Measurements from ENCODE around the gene IRF2BP1. TPM values are rescaled to one million over a fixed set of nuclear protein-coding genes. Genes with fewer than 3 reads are reported as not detected.
A peak's percentile ranks its signal among the peaks of the same experiment; 100 is the strongest.
"Not testable (repeated sequence)": the region's sequence is repeated elsewhere in the genome, so short reads cannot be mapped to it uniquely, and the experiment has no call there.

The IRF2BP1 gene
- polyA plus RNA-seq, 3 donors, result 2.0 to 3.9 (median 2.1) TPM

DNA sequence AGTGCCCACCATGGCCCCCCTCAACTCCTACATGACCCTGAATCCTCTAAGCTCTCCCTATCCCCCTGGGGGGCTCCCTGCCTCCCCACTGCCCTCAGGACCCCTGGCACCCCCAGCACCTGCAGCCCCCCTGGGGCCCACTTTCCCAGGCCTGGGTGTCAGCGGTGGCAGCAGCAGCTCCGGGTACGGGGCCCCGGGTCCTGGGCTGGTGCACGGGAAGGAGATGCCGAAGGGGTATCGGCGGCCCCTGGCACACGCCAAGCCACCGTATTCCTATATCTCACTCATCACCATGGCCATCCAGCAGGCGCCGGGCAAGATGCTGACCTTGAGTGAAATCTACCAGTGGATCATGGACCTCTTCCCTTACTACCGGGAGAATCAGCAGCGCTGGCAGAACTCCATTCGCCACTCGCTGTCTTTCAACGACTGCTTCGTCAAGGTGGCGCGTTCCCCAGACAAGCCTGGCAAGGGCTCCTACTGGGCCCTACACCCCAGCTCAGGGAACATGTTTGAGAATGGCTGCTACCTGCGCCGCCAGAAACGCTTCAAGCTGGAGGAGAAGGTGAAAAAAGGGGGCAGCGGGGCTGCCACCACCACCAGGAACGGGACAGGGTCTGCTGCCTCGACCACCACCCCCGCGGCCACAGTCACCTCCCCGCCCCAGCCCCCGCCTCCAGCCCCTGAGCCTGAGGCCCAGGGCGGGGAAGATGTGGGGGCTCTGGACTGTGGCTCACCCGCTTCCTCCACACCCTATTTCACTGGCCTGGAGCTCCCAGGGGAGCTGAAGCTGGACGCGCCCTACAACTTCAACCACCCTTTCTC lies 13.6 kb downstream of the IRF2BP1 start:
- TF ChIP-seq, protein P1, sequence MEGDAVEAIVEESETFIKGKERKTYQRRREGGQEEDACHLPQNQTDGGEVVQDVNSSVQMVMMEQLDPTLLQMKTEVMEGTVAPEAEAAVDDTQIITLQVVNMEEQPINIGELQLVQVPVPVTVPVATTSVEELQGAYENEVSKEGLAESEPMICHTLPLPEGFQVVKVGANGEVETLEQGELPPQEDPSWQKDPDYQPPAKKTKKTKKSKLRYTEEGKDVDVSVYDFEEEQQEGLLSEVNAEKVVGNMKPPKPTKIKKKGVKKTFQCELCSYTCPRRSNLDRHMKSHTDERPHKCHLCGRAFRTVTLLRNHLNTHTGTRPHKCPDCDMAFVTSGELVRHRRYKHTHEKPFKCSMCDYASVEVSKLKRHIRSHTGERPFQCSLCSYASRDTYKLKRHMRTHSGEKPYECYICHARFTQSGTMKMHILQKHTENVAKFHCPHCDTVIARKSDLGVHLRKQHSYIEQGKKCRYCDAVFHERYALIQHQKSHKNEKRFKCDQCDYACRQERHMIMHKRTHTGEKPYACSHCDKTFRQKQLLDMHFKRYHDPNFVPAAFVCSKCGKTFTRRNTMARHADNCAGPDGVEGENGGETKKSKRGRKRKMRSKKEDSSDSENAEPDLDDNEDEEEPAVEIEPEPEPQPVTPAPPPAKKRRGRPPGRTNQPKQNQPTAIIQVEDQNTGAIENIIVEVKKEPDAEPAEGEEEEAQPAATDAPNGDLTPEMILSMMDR (IDR thresholded peaks at IDR 0.05), result no peak
- H3K4me3 Mint-ChIP-seq, result no peak overlapping the region
- Histone ChIP-seq H3K4me3 (replicated peaks in 1 of 3; ENCODE audit: low read depth in 2 of 3, low read length in 3 of 3) (no peak overlapping the region), H3K9me3 (replicated peaks in 1 of 2; ENCODE audit: control insufficient read depth in 1 of 2, insufficient read depth in 1 of 2, low read length in 2 of 2) (no peaks in the 10 kb centered on the region), H3K79me2 (ENCODE audit: insufficient read depth, low read length) (no peaks in the 10 kb centered on the region), H3K4me2 (replicated peaks; ENCODE audit: extremely low read depth, low read length, poor library complexity, severe bottlenecking) (no peak overlapping the region), H3K27me3 (ENCODE audit: control insufficient read depth in 2 of 2, insufficient read depth in 2 of 2, low read length in 2 of 2) (peaks cover 17 to 29% of the 10 kb centered on the region in 2 donors), H3K27ac (ENCODE audit: low read depth in 1 of 2, low read length in 2 of 2) (no peak overlapping the region), H3K4me1 (ENCODE audit: control insufficient read depth in 1 of 2, insufficient read depth in 2 of 2, low read length in 2 of 2) (peaks cover 4 to 7% of the 10 kb centered on the region in 2 donors), H3K9ac (ENCODE audit: insufficient read depth, low read length, poor library complexity, severe bottlenecking) (no peak overlapping the region), H2AFZ (ENCODE audit: insufficient read depth, low read depth, low read length, poor library complexity, severe bottlenecking) (no peak overlapping the region), H4K20me1 (ENCODE audit: insufficient read depth, low read length) (no peaks in the 10 kb centered on the region), H3K36me3 (replicated peaks in 1 of 2; ENCODE audit: control insufficient read depth in 1 of 2, insufficient read depth in 2 of 2, low read length in 2 of 2) (no peaks in the 10 kb centered on the region)
- peaks cover 0 to 3% of the 10 kb centered on the region in 2 donors for H3K36me3 Mint-ChIP-seq
- H3K27ac Mint-ChIP-seq, result no peak overlapping the region
- 99% methylated on average over 23 of the region's 34 CpGs for WGBS (ENCODE audit: insufficient coverage)
- DNase-seq, result no peak
- H3K4me1 Mint-ChIP-seq, result peaks cover 11% of the 10 kb centered on the region
- peaks cover 34 to 54% (median 41%) of the 10 kb centered on the region in 3 donors for H3K27me3 Mint-ChIP-seq (ENCODE audit: low read depth in 3 of 3)
- intact Hi-C loops (cut with micrococcal nuclease), result no loop called here
- H3K9me3 Mint-ChIP-seq, result peaks cover 0 to 7% (median 0%) of the 10 kb centered on the region in 7 donors

DNA sequence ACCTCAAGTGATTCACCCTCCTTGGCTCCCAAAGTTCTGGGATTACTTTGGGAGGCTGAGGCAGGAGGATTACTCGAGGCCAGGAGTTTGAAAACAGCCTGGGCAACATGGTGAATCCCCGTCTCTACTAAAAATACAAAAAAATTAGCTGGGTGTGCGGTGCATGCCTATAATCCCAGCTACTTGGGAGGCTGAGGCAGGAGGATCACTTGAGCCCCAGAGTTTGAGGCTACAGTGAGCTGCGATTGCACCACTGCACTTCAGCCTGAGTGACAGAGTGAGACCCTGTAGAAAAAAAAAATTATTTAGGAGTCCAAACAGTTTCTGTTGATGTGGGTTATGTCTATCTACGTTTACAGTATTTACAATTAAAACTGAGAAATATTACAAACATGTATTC lies 15.1 kb downstream of the IRF2BP1 start:
- WGBS (ENCODE audit: insufficient coverage), result 100% methylated on average over 1 of the region's 5 CpGs
- TF ChIP-seq, protein P1 (IDR thresholded peaks at IDR 0.05), result no peak
- intact Hi-C loops (cut with micrococcal nuclease), result no loop called here

DNA sequence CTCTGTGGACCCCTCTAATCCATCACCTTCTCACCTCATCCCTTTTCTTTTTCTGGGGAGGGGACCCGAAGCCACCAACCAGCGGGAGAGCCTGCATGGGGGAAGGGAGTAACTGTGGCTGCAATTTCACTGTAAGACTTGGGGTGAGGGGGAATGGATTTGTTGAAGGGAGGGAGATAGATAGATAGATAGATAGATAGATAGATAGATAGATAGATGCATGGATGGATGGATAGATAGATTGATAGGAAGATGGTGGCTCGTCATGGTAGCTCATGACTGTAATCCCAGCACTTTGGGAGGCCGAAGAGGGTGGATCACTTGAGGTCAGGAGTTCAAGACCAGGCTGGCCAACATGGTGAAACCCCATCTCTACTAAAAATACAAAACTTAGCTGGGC lies 18.7 kb downstream of the IRF2BP1 start:
- H4K20me1 ChIP-seq (ENCODE audit: insufficient read depth, low read length); H2AFZ ChIP-seq (ENCODE audit: insufficient read depth, low read depth, low read length, poor library complexity, severe bottlenecking); H3K79me2 ChIP-seq (ENCODE audit: insufficient read depth, low read length); H3K4me3 Mint-ChIP-seq; H3K4me3 ChIP-seq (replicated peaks in 1 of 3; ENCODE audit: low read depth in 2 of 3, low read length in 3 of 3); H3K9ac ChIP-seq (ENCODE audit: insufficient read depth, low read length, poor library complexity, severe bottlenecking); H3K9me3 ChIP-seq (replicated peaks in 1 of 2; ENCODE audit: control insufficient read depth in 1 of 2, insufficient read depth in 1 of 2, low read length in 2 of 2); H3K36me3 ChIP-seq (replicated peaks in 1 of 2; ENCODE audit: control insufficient read depth in 1 of 2, insufficient read depth in 2 of 2, low read length in 2 of 2); H3K27ac ChIP-seq (ENCODE audit: low read depth in 1 of 2, low read length in 2 of 2); H3K4me2 ChIP-seq (replicated peaks; ENCODE audit: extremely low read depth, low read length, poor library complexity, severe bottlenecking); DNase-seq: not testable (repeated sequence)
- H3K4me1 ChIP-seq (ENCODE audit: control insufficient read depth in 1 of 2, insufficient read depth in 2 of 2, low read length in 2 of 2), result peaks cover 11 to 20% of the 10 kb centered on the region in 2 donors
- peaks cover 21 to 38% of the 10 kb centered on the region in 2 donors for H3K27me3 ChIP-seq (ENCODE audit: control insufficient read depth in 2 of 2, insufficient read depth in 2 of 2, low read length in 2 of 2)
- Mint-ChIP-seq H3K27me3 (ENCODE audit: low read depth in 3 of 3) (peaks cover 42 to 60% (median 49%) of the 10 kb centered on the region in 3 donors), H3K27ac (peak overlapping the region in 1 of 7 donors; percentile 45), H3K36me3 (peaks cover 8 to 10% of the 10 kb centered on the region in 2 donors), H3K9me3 (peaks cover 0 to 20% (median 10%) of the 10 kb centered on the region in 7 donors), H3K4me1 (peaks cover 18% of the 10 kb centered on the region)
- intact Hi-C loops (cut with micrococcal nuclease), result loop anchor here (10.0 kb wide), 3 partner anchors 58 to 988 kb away; partner anchors contain the start of genes AP2S1 (in 1 of the 2), FBXO46 (in 1 of the 2) and MEIOSIN (in 1 of the 2)
- WGBS (ENCODE audit: insufficient coverage), result no CpG with 5 or more reads among the region's 4 CpGs

More for the DNA sequence above, 15.1 kb downstream of the IRF2BP1 start:
- Histone ChIP-seq H4K20me1 (ENCODE audit: insufficient read depth, low read length) (no peaks in the 10 kb centered on the region), H3K4me2 (replicated peaks; ENCODE audit: extremely low read depth, low read length, poor library complexity, severe bottlenecking) (no peak overlapping the region), H3K27ac (ENCODE audit: low read depth in 1 of 2, low read length in 2 of 2) (no peak overlapping the region), H3K9ac (ENCODE audit: insufficient read depth, low read length, poor library complexity, severe bottlenecking) (no peak overlapping the region), H3K27me3 (ENCODE audit: control insufficient read depth in 2 of 2, insufficient read depth in 2 of 2, low read length in 2 of 2) (peaks cover 7 to 25% of the 10 kb centered on the region in 2 donors), H3K79me2 (ENCODE audit: insufficient read depth, low read length) (no peaks in the 10 kb centered on the region), H3K9me3 (replicated peaks in 1 of 2; ENCODE audit: control insufficient read depth in 1 of 2, insufficient read depth in 1 of 2, low read length in 2 of 2) (no peaks in the 10 kb centered on the region), H3K4me3 (replicated peaks in 1 of 3; ENCODE audit: low read depth in 2 of 3, low read length in 3 of 3) (no peak overlapping the region), H3K4me1 (ENCODE audit: control insufficient read depth in 1 of 2, insufficient read depth in 2 of 2, low read length in 2 of 2) (no peaks in the 10 kb centered on the region), H3K36me3 (replicated peaks in 1 of 2; ENCODE audit: control insufficient read depth in 1 of 2, insufficient read depth in 2 of 2, low read length in 2 of 2) (no peaks in the 10 kb centered on the region), H2AFZ (ENCODE audit: insufficient read depth, low read depth, low read length, poor library complexity, severe bottlenecking) (no peak overlapping the region)
- no peak overlapping the region for H3K27ac Mint-ChIP-seq
- H3K4me3 Mint-ChIP-seq, result no peak overlapping the region
- no peaks in the 10 kb centered on the region for H3K36me3 Mint-ChIP-seq
- DNase-seq, result no peak
- peaks cover 30 to 54% (median 41%) of the 10 kb centered on the region in 3 donors for H3K27me3 Mint-ChIP-seq (ENCODE audit: low read depth in 3 of 3)
- peaks cover 0 to 1% (median 0%) of the 10 kb centered on the region in 7 donors for H3K9me3 Mint-ChIP-seq
- peaks cover under 1% of the 10 kb centered on the region for H3K4me1 Mint-ChIP-seq

All from CD14-positive monocyte (primary cell).